IMR-90 (cell line): ENCODE results near the gene PAN3. TPM values are rescaled to one million over a fixed set of nuclear protein-coding genes. Genes with fewer than 3 reads are reported as not detected.

ENCODE experiments used
- ATAC-seq: fragments of 200-7000 bp; cut with Tn5 transposase; 2 replicates; pipeline ENCODE4 v1.9.1; 2020; ENCODE audit warnings: low read depth, mild to moderate bottlenecking, moderate library complexity
- BruUV-seq: library from RNA; stranded (reverse); fragments of 400-500 nt; replicated peaks from 2 replicates; lab custom pipeline; 2021; lab: Mats Ljungman, UMichigan
- CTCF ChIA-PET: fragments of 300-600 bp; formaldehyde crosslinking; extraction: SDS; loops from one replicate; lab custom pipeline; 2021; ENCODE audit warnings: antibody characterized with exemption; lab: Yijun Ruan, JAX
- POLR2A ChIA-PET: fragments of 300-600 bp; sonication (Branson Sonifier 250); formaldehyde crosslinking; loops from one replicate; lab custom pipeline; 2022; ENCODE audit warnings: antibody characterized with exemption; ENCODE audit not compliant: unreplicated experiment; lab: Charles Lee
- DNase-seq: peaks from one replicate; pipeline ENCODE4 v3.0.0; 2013
- H2AFZ ChIP-seq: replicated peaks from 2 replicates; pipeline ENCODE3; 2013; ENCODE audit warnings: low read length, mild to moderate bottlenecking; ENCODE audit not compliant: poor library complexity
- H2AK5ac ChIP-seq: 2 replicates; pipeline ENCODE4 v1.6.1; 2013; ENCODE audit warnings: low read depth, low read length, inconsistent platforms
- H2AK9ac ChIP-seq: replicated peaks from 2 replicates; pipeline ENCODE3; 2013; ENCODE audit warnings: mild to moderate bottlenecking, low read depth, low read length, moderate library complexity; ENCODE audit not compliant: poor library complexity
- H2BK120ac ChIP-seq: 2 replicates; pipeline ENCODE4 v1.6.1; 2013; ENCODE audit warnings: low read depth, low read length, inconsistent platforms
- H2BK15ac ChIP-seq: 3 replicates; pipeline ENCODE4 v1.6.1; 2013; ENCODE audit warnings: low read depth, low read length, inconsistent platforms
- H2BK20ac ChIP-seq: 2 replicates; pipeline ENCODE4 v1.6.1; 2013; ENCODE audit warnings: low read depth, mild to moderate bottlenecking, inconsistent platforms, low read length, moderate library complexity
- H2BK5ac ChIP-seq: 2 replicates; pipeline ENCODE4 v1.6.1; 2013; ENCODE audit warnings: mild to moderate bottlenecking, low read depth, low read length, inconsistent platforms; ENCODE audit not compliant: poor library complexity, severe bottlenecking
- H3K14ac ChIP-seq: replicated peaks from 2 replicates; pipeline ENCODE4 v1.6.1; 2013; ENCODE audit warnings: low read depth, low read length, inconsistent platforms
- H3K18ac ChIP-seq: 2 replicates; pipeline ENCODE4 v1.6.1; 2013; ENCODE audit warnings: low read depth, low read length, control low read depth
- H3K23ac ChIP-seq: 2 replicates; pipeline ENCODE4 v1.6.1; 2013; ENCODE audit warnings: low read depth, low read length, inconsistent platforms
- H3K27ac ChIP-seq: 2 replicates; pipeline ENCODE4 v1.5.1; 2013; ENCODE audit warnings: mild to moderate bottlenecking, control low read depth, low read length; ENCODE audit not compliant: insufficient read depth
- H3K27me3 ChIP-seq: 2 replicates; pipeline ENCODE4 v1.6.1; 2013; ENCODE audit warnings: low read length; ENCODE audit not compliant: control insufficient read depth, insufficient read depth
- H3K36me3 ChIP-seq: 2 replicates; pipeline ENCODE4 v1.6.1; 2013; ENCODE audit warnings: low read length, mixed read lengths; ENCODE audit not compliant: control insufficient read depth, insufficient read depth
- H3K4ac ChIP-seq: 2 replicates; pipeline ENCODE4 v1.6.1; 2013; ENCODE audit warnings: low read depth, low read length, inconsistent platforms
- H3K4me1 ChIP-seq: 2 replicates; pipeline ENCODE4 v1.6.1; 2013; ENCODE audit warnings: low read length, mixed read lengths; ENCODE audit not compliant: control insufficient read depth, insufficient read depth
- H3K4me2 ChIP-seq: 2 replicates; pipeline ENCODE4 v1.6.1; 2013; ENCODE audit warnings: low read depth, mild to moderate bottlenecking, control low read depth, low read length, moderate library complexity
- H3K4me3 ChIP-seq: 2 replicates; pipeline ENCODE4 v1.5.1; 2013; ENCODE audit warnings: low read depth, mild to moderate bottlenecking, control low read depth, low read length, moderate library complexity; ENCODE audit not compliant: insufficient read depth
- H3K56ac ChIP-seq: 2 replicates; pipeline ENCODE4 v1.6.1; 2013; ENCODE audit warnings: low read length, inconsistent platforms; ENCODE audit not compliant: insufficient read depth; ENCODE audit errors: extremely low read depth
- H3K79me1 ChIP-seq, 2 experiments: 2 replicates each; pipeline ENCODE4 v1.6.1; 2013; ENCODE audit warnings: low read length in 2 of 2, inconsistent platforms in 1 of 2, low read depth in 1 of 2
- H3K9ac ChIP-seq: 2 replicates; pipeline ENCODE4 v1.6.1; 2013; ENCODE audit warnings: low read depth, low read length, control low read depth
- H3K9me1 ChIP-seq: 2 replicates; pipeline ENCODE4 v1.6.1; 2013; ENCODE audit warnings: low read length, inconsistent platforms; ENCODE audit not compliant: insufficient read depth
- H3K9me3 ChIP-seq: 2 replicates; pipeline ENCODE4 v1.6.1; 2013; ENCODE audit warnings: low read length; ENCODE audit not compliant: control insufficient read depth, insufficient read depth
- H4K20me1 ChIP-seq: 2 replicates; pipeline ENCODE4 v1.6.1; 2013; ENCODE audit warnings: low read length, inconsistent platforms; ENCODE audit not compliant: insufficient read depth
- H4K5ac ChIP-seq: 2 replicates; pipeline ENCODE4 v1.6.1; 2013; ENCODE audit warnings: mild to moderate bottlenecking, low read depth, low read length, control low read depth
- H4K8ac ChIP-seq, 2 experiments: 2 replicates each; pipeline ENCODE4 v1.6.1; 2013; ENCODE audit warnings: low read depth in 2 of 2, low read length in 2 of 2, control low read depth in 1 of 2, inconsistent platforms in 1 of 2
- H4K91ac ChIP-seq: 2 replicates; pipeline ENCODE4 v1.6.1; 2013; ENCODE audit warnings: low read depth, low read length, inconsistent platforms; ENCODE audit not compliant: insufficient read depth
- BHLHE40 ChIP-seq: fragments of 150-350 bp; IDR thresholded peaks from 2 replicates; pipeline ENCODE4 v1.6.1; 2016; ENCODE audit warnings: mild to moderate bottlenecking, low read depth, low read length
- CEBPB ChIP-seq: IDR thresholded peaks from 2 replicates; pipeline ENCODE4 v1.6.1; 2012; ENCODE audit warnings: low read depth, low read length, improper control_type of control experiment
- CHD1 ChIP-seq: IDR thresholded peaks from 2 replicates; pipeline ENCODE4 v1.6.1; 2012; ENCODE audit warnings: low read depth, low read length, improper control_type of control experiment
- FOS ChIP-seq: fragments of 150-350 bp; IDR thresholded peaks from 2 replicates; pipeline ENCODE4 v1.6.1; 2016; ENCODE audit warnings: low read depth, low read length
- MAFK ChIP-seq: IDR thresholded peaks from 2 replicates; pipeline ENCODE4 v1.6.1; 2012; ENCODE audit warnings: low read depth, low read length, improper control_type of control experiment
- MAZ ChIP-seq: IDR thresholded peaks from 2 replicates; pipeline ENCODE4 v1.6.1; 2012; ENCODE audit warnings: low read depth, mild to moderate bottlenecking, low read length, improper control_type of control experiment, moderate library complexity, borderline replicate concordance
- MXI1 ChIP-seq: IDR thresholded peaks from 2 replicates; pipeline ENCODE4 v1.6.1; 2012; ENCODE audit warnings: low read depth, mild to moderate bottlenecking, low read length, moderate library complexity, borderline replicate concordance
- NFE2L2 ChIP-seq: fragments of 150-350 bp; IDR thresholded peaks from 2 replicates; pipeline ENCODE4 v1.6.1; 2016; ENCODE audit warnings: low read depth, mild to moderate bottlenecking, low read length
- POLR2A ChIP-seq: IDR thresholded peaks from 2 replicates; pipeline ENCODE4 v1.6.1; 2012; ENCODE audit warnings: mild to moderate bottlenecking, low read depth, low read length
- RAD21 ChIP-seq: IDR thresholded peaks from 2 replicates; pipeline ENCODE4 v1.6.1; 2012; ENCODE audit warnings: low read length, improper control_type of control experiment
- RCOR1 ChIP-seq: IDR thresholded peaks from 2 replicates; pipeline ENCODE4 v1.6.1; 2012; ENCODE audit warnings: mild to moderate bottlenecking, low read length, improper control_type of control experiment; ENCODE audit not compliant: insufficient replicate concordance
- RFX5 ChIP-seq: IDR thresholded peaks from 2 replicates; pipeline ENCODE4 v1.8.0; 2012; ENCODE audit warnings: low read depth, mild to moderate bottlenecking, low read length, moderate library complexity
- SMC3 ChIP-seq: fragments of 150-350 bp; IDR thresholded peaks from 2 replicates; pipeline ENCODE4 v1.6.1; 2016; ENCODE audit warnings: low read depth, mild to moderate bottlenecking, antibody characterized with exemption, low read length, moderate library complexity
- WGBS, 2 experiments: methylation state at CpG; one replicate each; pipeline versions ENCODE4 v1.1.5 to v1.1.7; 2013; ENCODE audit warnings: missing lambda C conversion rate in 2 of 2; ENCODE audit not compliant: insufficient read length in 1 of 2; ENCODE audit errors: extremely low coverage in 2 of 2; 5-methylcytosine and 5-hydroxymethylcytosine counted together
- dilution Hi-C: fragments of 300-500 bp; cut with HindIII; formaldehyde crosslinking; loops from one replicate; pipeline ENCODE4 v1.14.3; 2018; ENCODE audit warnings: low sequenced_read_pairs; ENCODE audit not compliant: unreplicated experiment
- in situ Hi-C: fragments of 300-500 bp; cut with MboI; formaldehyde crosslinking; loops from 3 replicates; pipeline ENCODE4 v1.14.3; 2019; ENCODE audit warnings: low sequenced_read_pairs, inconsistent platforms, mixed read lengths
- intact Hi-C: fragments of 100-400 bp; cut with micrococcal nuclease; formaldehyde crosslinking; loops from 2 replicates; pipeline ENCODE4 v1.10.0; 2022
- polyA plus RNA-seq, 3 experiments: library from polyadenylated mRNA; depleted of rRNA; stranded (reverse); fragments of >200 nt; gene quantifications; 2 replicates each; pipeline ENCODE4 v1.2.3, GENCODE V29; 2012; ENCODE audit warnings: low replicate concordance in 1 of 3
- total RNA-seq: library from RNA; depleted of rRNA; stranded (reverse); fragments of >200 nt; gene quantifications from 2 replicates; pipeline ENCODE4 v1.2.3, GENCODE V29; 2012
- TF ChIP-seq, protein P1 (sequence below): conservative IDR thresholded peaks from 2 replicates; pipeline ENCODE4 v1.5.1; 2012; ENCODE audit warnings: mild to moderate bottlenecking, low read depth, low read length, improper control_type of control experiment
- TF ChIP-seq, protein P2 (sequence below): fragments of 150-350 bp; IDR thresholded peaks from 2 replicates; pipeline ENCODE4 v1.6.1; 2017; ENCODE audit warnings: mild to moderate bottlenecking, antibody characterized with exemption, low read length, low read depth
- TF ChIP-seq, protein P3 (sequence below): fragments of 150-350 bp; IDR thresholded peaks from 2 replicates; pipeline ENCODE4 v1.6.1; 2016; ENCODE audit warnings: low read depth, mild to moderate bottlenecking, low read length, moderate library complexity, borderline replicate concordance

Gene PAN3
- total and polyA plus RNA-seq, 2 of the 4 experiments (the other 2 are of a cell fraction), result 6.6 to 15.1 TPM

DNA sequence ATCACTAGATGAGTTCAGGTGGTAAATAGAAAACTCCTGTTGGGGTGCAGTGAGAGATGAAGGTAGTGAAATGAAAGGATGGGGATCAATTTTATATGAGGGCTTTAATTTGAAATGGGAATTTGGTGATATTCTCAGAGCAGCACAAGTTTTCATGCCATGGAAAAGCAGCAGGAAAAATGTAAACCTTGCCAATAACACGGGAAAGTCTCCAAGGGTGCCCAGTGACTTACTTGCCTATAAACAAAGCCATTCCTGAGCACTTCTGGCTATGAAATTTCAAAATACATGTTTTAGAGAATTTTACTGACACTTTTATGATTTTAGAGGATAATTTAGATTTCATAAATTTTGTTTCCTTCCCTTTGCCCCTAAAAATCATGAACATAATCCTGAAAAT lies 21.6 kb upstream of the PAN3 start:
- Histone ChIP-seq H4K8ac (no peak overlapping the region), H3K79me1 (no peaks in the 10 kb centered on the region), H2AK5ac (no peak overlapping the region), H4K20me1 (no peaks in the 10 kb centered on the region), H3K4me3 (no peak overlapping the region), H3K56ac (no peak overlapping the region), H3K23ac (no peak overlapping the region), H3K9ac (no peak overlapping the region), H2AK9ac (no peak overlapping the region), H2BK5ac (no peak overlapping the region), H3K18ac (no peak overlapping the region), H2BK15ac (no peak overlapping the region), H2AFZ (no peak overlapping the region), H3K9me3 (no peaks in the 10 kb centered on the region), H3K4me1 (no peaks in the 10 kb centered on the region), H3K36me3 (no peaks in the 10 kb centered on the region), H4K5ac (no peak overlapping the region), H2BK120ac (no peak overlapping the region), H3K4me2 (no peak overlapping the region), H3K9me1 (no peaks in the 10 kb centered on the region), H3K14ac (no peak overlapping the region), H2BK20ac (no peak overlapping the region), H3K27me3 (peaks cover 8% of the 10 kb centered on the region), H3K27ac (no peak overlapping the region), H4K91ac (no peak overlapping the region), H3K4ac (no peak overlapping the region)
- BruUV-seq, result no TSS peak
- in situ Hi-C loops, result no loop called here
- dilution Hi-C loops, result no loop called here
- CTCF ChIA-PET, result no interaction called here
- no peak for TF ChIP-seq RAD21
- TF ChIP-seq POLR2A, result no peak
- TF ChIP-seq RCOR1, result no peak
- no peak for TF ChIP-seq MAFK
- TF ChIP-seq RFX5, result no peak
- TF ChIP-seq CHD1, result no peak
- TF ChIP-seq, protein P1, sequence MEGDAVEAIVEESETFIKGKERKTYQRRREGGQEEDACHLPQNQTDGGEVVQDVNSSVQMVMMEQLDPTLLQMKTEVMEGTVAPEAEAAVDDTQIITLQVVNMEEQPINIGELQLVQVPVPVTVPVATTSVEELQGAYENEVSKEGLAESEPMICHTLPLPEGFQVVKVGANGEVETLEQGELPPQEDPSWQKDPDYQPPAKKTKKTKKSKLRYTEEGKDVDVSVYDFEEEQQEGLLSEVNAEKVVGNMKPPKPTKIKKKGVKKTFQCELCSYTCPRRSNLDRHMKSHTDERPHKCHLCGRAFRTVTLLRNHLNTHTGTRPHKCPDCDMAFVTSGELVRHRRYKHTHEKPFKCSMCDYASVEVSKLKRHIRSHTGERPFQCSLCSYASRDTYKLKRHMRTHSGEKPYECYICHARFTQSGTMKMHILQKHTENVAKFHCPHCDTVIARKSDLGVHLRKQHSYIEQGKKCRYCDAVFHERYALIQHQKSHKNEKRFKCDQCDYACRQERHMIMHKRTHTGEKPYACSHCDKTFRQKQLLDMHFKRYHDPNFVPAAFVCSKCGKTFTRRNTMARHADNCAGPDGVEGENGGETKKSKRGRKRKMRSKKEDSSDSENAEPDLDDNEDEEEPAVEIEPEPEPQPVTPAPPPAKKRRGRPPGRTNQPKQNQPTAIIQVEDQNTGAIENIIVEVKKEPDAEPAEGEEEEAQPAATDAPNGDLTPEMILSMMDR, result no peak
- no peak for TF ChIP-seq SMC3
- TF ChIP-seq, protein P2, sequence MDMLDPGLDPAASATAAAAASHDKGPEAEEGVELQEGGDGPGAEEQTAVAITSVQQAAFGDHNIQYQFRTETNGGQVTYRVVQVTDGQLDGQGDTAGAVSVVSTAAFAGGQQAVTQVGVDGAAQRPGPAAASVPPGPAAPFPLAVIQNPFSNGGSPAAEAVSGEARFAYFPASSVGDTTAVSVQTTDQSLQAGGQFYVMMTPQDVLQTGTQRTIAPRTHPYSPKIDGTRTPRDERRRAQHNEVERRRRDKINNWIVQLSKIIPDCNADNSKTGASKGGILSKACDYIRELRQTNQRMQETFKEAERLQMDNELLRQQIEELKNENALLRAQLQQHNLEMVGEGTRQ, result no peak
- TF ChIP-seq CEBPB, result no peak
- no peak for TF ChIP-seq NFE2L2
- no peak for TF ChIP-seq FOS
- no peak for TF ChIP-seq MXI1
- TF ChIP-seq, protein P3, sequence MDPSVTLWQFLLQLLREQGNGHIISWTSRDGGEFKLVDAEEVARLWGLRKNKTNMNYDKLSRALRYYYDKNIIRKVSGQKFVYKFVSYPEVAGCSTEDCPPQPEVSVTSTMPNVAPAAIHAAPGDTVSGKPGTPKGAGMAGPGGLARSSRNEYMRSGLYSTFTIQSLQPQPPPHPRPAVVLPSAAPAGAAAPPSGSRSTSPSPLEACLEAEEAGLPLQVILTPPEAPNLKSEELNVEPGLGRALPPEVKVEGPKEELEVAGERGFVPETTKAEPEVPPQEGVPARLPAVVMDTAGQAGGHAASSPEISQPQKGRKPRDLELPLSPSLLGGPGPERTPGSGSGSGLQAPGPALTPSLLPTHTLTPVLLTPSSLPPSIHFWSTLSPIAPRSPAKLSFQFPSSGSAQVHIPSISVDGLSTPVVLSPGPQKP, result no peak
- TF ChIP-seq BHLHE40, result no peak
- TF ChIP-seq MAZ, result no peak
- no CpG with 5 or more reads among the region's 1 CpG for WGBS, 2 experiments
- POLR2A ChIA-PET, result no interaction called here
- ATAC-seq, result no peak
- DNase-seq, result no peak
- intact Hi-C loops, result no loop called here
